SK-N-SH (cell line): ENCODE measurements around the gene AXL. TPM values are rescaled to one million over a fixed set of nuclear protein-coding genes. Genes with fewer than 3 reads are reported as not detected.
A peak's percentile ranks its signal among the peaks of the same experiment; 100 is the strongest.

Source experiments
- CTCF ChIA-PET: fragments of 300-600, 350-600 bp; formaldehyde crosslinking; extraction: SDS; loops from one replicate; lab custom pipeline; 2021; lab: Yijun Ruan, JAX
- POLR2A ChIA-PET: fragments of 350-600 bp; sonication (Branson Sonifier 250); formaldehyde crosslinking; extraction: SDS; loops from one replicate; lab custom pipeline; 2020; ENCODE audit warnings: antibody characterized with exemption, inconsistent platforms; lab: Yijun Ruan, JAX
- DNase-seq: peaks from one replicate; pipeline ENCODE4 v3.0.0; 2012
- H2AFZ ChIP-seq: fragments of 200-600 bp; sonication (generic); 2 replicates; pipeline ENCODE4 v1.8.1; 2016; ENCODE audit warnings: antibody characterized with exemption, mild to moderate bottlenecking, low read depth
- H3F3A ChIP-seq: fragments of 200-600 bp; sonication (generic); replicated peaks from 2 replicates; pipeline ENCODE3; 2016; ENCODE audit warnings: antibody characterized with exemption, mild to moderate bottlenecking; ENCODE audit not compliant: insufficient read depth
- H3K27ac ChIP-seq, 2 experiments: fragments of 200-500 bp in 1 of 2; fragments of 200-600 bp in 1 of 2; sonication (Bioruptor generic) in 1 of 2; sonication (generic), shearing (Covaris generic) in 1 of 2; 2 replicates each; pipeline versions ENCODE4 v1.5.1 to v1.6.1; 2014 to 2016; ENCODE audit warnings: low read depth in 2 of 2, inconsistent platforms in 1 of 2, low read length in 1 of 2, mild to moderate bottlenecking in 1 of 2, mixed read lengths in 1 of 2
- H3K27me3 ChIP-seq: fragments of 200-600 bp; sonication (generic), shearing (Covaris generic); 2 replicates; pipeline ENCODE4 v1.6.1; 2016; ENCODE audit warnings: mixed run types; ENCODE audit not compliant: insufficient read depth
- H3K36me3 ChIP-seq, 2 experiments: fragments of 200-500 bp in 1 of 2; fragments of 200-600 bp in 1 of 2; sonication (Bioruptor generic) in 1 of 2; sonication (generic) in 1 of 2; replicated peaks in 1 of 2; 2 replicates each; pipeline versions ENCODE3 to v1.5.1; 2014 to 2016; ENCODE audit warnings: low read length in 1 of 2, mild to moderate bottlenecking in 1 of 2; ENCODE audit not compliant: insufficient read depth in 2 of 2, control insufficient read depth in 1 of 2
- H3K4me1 ChIP-seq, 2 experiments: fragments of 200-500 bp in 1 of 2; fragments of 200-600 bp in 1 of 2; sonication (Bioruptor generic) in 1 of 2; sonication (generic), shearing (Covaris generic) in 1 of 2; 2 replicates each; pipeline versions ENCODE4 v1.5.1 to v1.6.1; 2014 to 2016; ENCODE audit warnings: low read depth in 1 of 2, low read length in 1 of 2, mixed run types in 1 of 2; ENCODE audit not compliant: insufficient read depth in 2 of 2, control insufficient read depth in 1 of 2
- H3K4me2 ChIP-seq: fragments of 200-600 bp; sonication (generic), shearing (Covaris generic); 2 replicates; pipeline ENCODE4 v1.6.1; 2017; ENCODE audit warnings: mixed run types
- H3K4me3 ChIP-seq, 2 experiments: fragments of 200-500 bp in 1 of 2; fragments of 200-600 bp in 1 of 2; sonication (Bioruptor generic) in 1 of 2; sonication (generic), shearing (Covaris generic) in 1 of 2; 2 replicates each; pipeline versions ENCODE4 v1.5.1 to v1.8.1; 2014 to 2016; ENCODE audit warnings: low read depth in 2 of 2, inconsistent platforms in 1 of 2, low read length in 1 of 2, mild to moderate bottlenecking in 1 of 2, mixed read lengths in 1 of 2, moderate library complexity in 1 of 2
- H3K79me2 ChIP-seq: fragments of 200-600 bp; sonication (generic); 2 replicates; pipeline ENCODE4 v1.8.1; 2017; ENCODE audit warnings: mild to moderate bottlenecking; ENCODE audit not compliant: insufficient read depth
- H3K9ac ChIP-seq: fragments of 200-600 bp; sonication (generic); 2 replicates; pipeline ENCODE4 v1.6.1; 2017; ENCODE audit warnings: mixed run types
- H3K9me2 ChIP-seq: fragments of 200-600 bp; sonication (generic); 2 replicates; pipeline ENCODE4 v1.6.1; 2017; ENCODE audit warnings: mixed run types
- H3K9me3 ChIP-seq: fragments of 200-600 bp; sonication (generic); 2 replicates; pipeline ENCODE4 v1.6.1; 2017; ENCODE audit warnings: mixed run types, mild to moderate bottlenecking, moderate library complexity
- H4K20me1 ChIP-seq: fragments of 200-600 bp; sonication (generic); 2 replicates; pipeline ENCODE4 v1.6.1; 2017; ENCODE audit warnings: mild to moderate bottlenecking, mixed run types; ENCODE audit not compliant: insufficient read depth
- CHD2 ChIP-seq: fragments of 150-350 bp; IDR thresholded peaks from 2 replicates; pipeline ENCODE4 v1.6.1; 2018; ENCODE audit warnings: low read length; ENCODE audit not compliant: partially characterized antibody
- ELF1 ChIP-seq: IDR thresholded peaks from 2 replicates; pipeline ENCODE4 v1.4.0; 2012
- EZH2phosphoT487 ChIP-seq: fragments of 200-600 bp; sonication (generic); IDR thresholded peaks from 2 replicates; pipeline ENCODE4 v1.6.1; 2017; ENCODE audit warnings: low read depth, mixed run types, mild to moderate bottlenecking, antibody characterized with exemption, moderate library complexity, borderline replicate concordance
- FOSL2 ChIP-seq: IDR thresholded peaks from 2 replicates; pipeline ENCODE4 v1.4.0; 2012; ENCODE audit warnings: low read depth, mild to moderate bottlenecking, moderate library complexity, borderline replicate concordance
- IRF3 ChIP-seq: fragments of 150-350 bp; IDR thresholded peaks from 2 replicates; pipeline ENCODE4 v1.6.1; 2016; ENCODE audit warnings: mild to moderate bottlenecking, low read depth, low read length
- JUND ChIP-seq: IDR thresholded peaks from 2 replicates; pipeline ENCODE4 v1.4.0; 2012
- MAX ChIP-seq: IDR thresholded peaks from 2 replicates; pipeline ENCODE4 v1.4.0; 2012; ENCODE audit warnings: low read depth
- NRF1 ChIP-seq: IDR thresholded peaks from 2 replicates; pipeline ENCODE4 v1.6.1; 2012; ENCODE audit warnings: low read depth, mild to moderate bottlenecking, low read length
- PBX3 ChIP-seq: IDR thresholded peaks from 2 replicates; pipeline ENCODE4; 2012
- RCOR1 ChIP-seq: fragments of 150-350 bp; IDR thresholded peaks from 2 replicates; pipeline ENCODE4 v1.6.1; 2017; ENCODE audit warnings: antibody characterized with exemption, low read length
- REST ChIP-seq: IDR thresholded peaks from 2 replicates; pipeline ENCODE4 v1.6.1; 2012; ENCODE audit warnings: mild to moderate bottlenecking, low read depth, low read length, moderate library complexity
- RFX5 ChIP-seq: IDR thresholded peaks from 2 replicates; pipeline ENCODE4 v1.6.1; 2012; ENCODE audit warnings: mild to moderate bottlenecking, improper control_type of control experiment, low read length
- RXRA ChIP-seq: IDR thresholded peaks from 2 replicates; pipeline ENCODE4 v1.4.0; 2012; ENCODE audit warnings: low read depth, mild to moderate bottlenecking, borderline replicate concordance
- SMC3 ChIP-seq: IDR thresholded peaks from 2 replicates; pipeline ENCODE4 v1.6.1; 2012; ENCODE audit warnings: low read depth, low read length, improper control_type of control experiment
- USF1 ChIP-seq: IDR thresholded peaks from 2 replicates; pipeline ENCODE4 v1.4.0; 2012; ENCODE audit warnings: low read depth, borderline replicate concordance
- USF2 ChIP-seq: fragments of 150-350 bp; IDR thresholded peaks from 2 replicates; pipeline ENCODE4 v1.6.1; 2017; ENCODE audit warnings: antibody characterized with exemption, low read length, low read depth, borderline replicate concordance
- ZBTB33 ChIP-seq: IDR thresholded peaks from 2 replicates; pipeline ENCODE4 v1.4.0; 2012; ENCODE audit warnings: low read depth, borderline replicate concordance
- WGBS: methylation state at CpG from one replicate; pipeline ENCODE4 v1.1.6; 2017; ENCODE audit warnings: low lambda C conversion rate; 5-methylcytosine and 5-hydroxymethylcytosine counted together
- polyA plus RNA-seq, 3 experiments: library from polyadenylated mRNA; depleted of rRNA; stranded (reverse); fragments of >200 nt; gene quantifications; 2 replicates each; pipeline ENCODE4 v1.2.3, GENCODE V29; 2012

The AXL gene
- polyA plus RNA-seq, 1 of the 3 experiments (the other 2 are of a cell fraction): 82.6 TPM

- TF ChIP-seq CHD2 (no peak), ELF1 (no peak), JUND (no peak), IRF3 (no peak), EZH2phosphoT487 (no peak), RXRA (0 out of 2 replicates have a peak, but pooled peaks have one; percentile 13), REST (peak; percentile 21)
Measured at GRCh38 chr19:41218615-41219507, at the start of gene AXL (continued).

GRCh38 chr19:41172297-41173164, 46.5 kb upstream of the AXL start:
- Histone ChIP-seq H3K36me3 (no peaks in the 10 kb centered on the region), H2AFZ (no peak overlapping the region), H3K4me3 (no peak overlapping the region), H3K27me3 (peaks cover 54% of the 10 kb centered on the region; the same call in 1 of the 2 replicates), H3K4me1 (no peaks in the 10 kb centered on the region), H3K9ac (no peak overlapping the region), H4K20me1 (no peaks in the 10 kb centered on the region), H3F3A (peaks cover 5% of the 10 kb centered on the region), H3K9me3 (no peaks in the 10 kb centered on the region), H3K27ac (no peak overlapping the region), H3K4me2 (no peak overlapping the region), H3K9me2 (no peaks in the 10 kb centered on the region), H3K79me2 (no peaks in the 10 kb centered on the region)
- 33% methylated on average over 6 of the region's 6 CpGs for WGBS
- no peak for DNase-seq
- POLR2A ChIA-PET: no interaction called here
- CTCF ChIA-PET: no interaction called here
- TF ChIP-seq FOSL2: no peak
- TF ChIP-seq MAX: no peak
- TF ChIP-seq RFX5: no peak
- no peak for TF ChIP-seq USF1
- TF ChIP-seq ELF1: no peak
- no peak for TF ChIP-seq PBX3
- TF ChIP-seq RCOR1: no peak
- no peak for TF ChIP-seq ZBTB33
- no peak for TF ChIP-seq SMC3
- TF ChIP-seq NRF1: no peak
- no peak for TF ChIP-seq EZH2phosphoT487
- TF ChIP-seq USF2: no peak
